K562 (cell line): Measurements from ENCODE around the gene PPM1E. TPM values are rescaled to one million over a fixed set of nuclear protein-coding genes. Genes with fewer than 3 reads are reported as not detected.

Experiments used
- C11orf30 ChIP-seq: fragments of 450-650 bp; IDR thresholded peaks from 2 replicates; pipeline ENCODE4 v1.6.1; 2016; ENCODE audit warnings: low read depth, mild to moderate bottlenecking
- CHD2 ChIP-seq: IDR thresholded peaks from 2 replicates; pipeline ENCODE4 v1.6.1; 2011; ENCODE audit warnings: low read depth, low read length
- GABPA ChIP-seq: fragments of 200-800 bp; sonication (Bioruptor generic); conservative IDR thresholded peaks from 2 replicates; pipeline ENCODE4 v1.6.1; 2016; ENCODE audit warnings: low read depth, missing genetic modification characterization, missing compliant biosample characterization
- HLTF ChIP-seq: fragments of 450-650 bp; IDR thresholded peaks from 2 replicates; pipeline ENCODE4 v1.6.1; 2016
- POLR2AphosphoS5 ChIP-seq: IDR thresholded peaks from 2 replicates; pipeline ENCODE4 v1.6.1; 2011; ENCODE audit warnings: mild to moderate bottlenecking, low read depth, low read length, moderate library complexity; ENCODE audit not compliant: control insufficient read depth, insufficient read depth
- SREBF2 ChIP-seq: sonication (generic); formaldehyde crosslinking; IDR thresholded peaks from 2 replicates; pipeline ENCODE4 v1.4.0; 2020; ENCODE audit warnings: mild to moderate bottlenecking, missing genetic modification reagents
- TEAD1 ChIP-seq, 2 experiments: fragments of 450-650 bp in 1 of 2; sonication (generic) in 1 of 2; formaldehyde crosslinking; IDR thresholded peaks; 2 replicates each; pipeline versions ENCODE4 v1.4.0 to v1.8.0; 2020 to 2022; ENCODE audit warnings: mild to moderate bottlenecking in 2 of 2, missing genetic modification reagents in 1 of 2
- TGIF2 ChIP-seq: sonication (generic); formaldehyde crosslinking; IDR thresholded peaks from 2 replicates; pipeline ENCODE4 v1.8.1; 2022; ENCODE audit warnings: mild to moderate bottlenecking, missing genetic modification reagents, moderate library complexity
- U2AF1 ChIP-seq: fragments of 200-400 bp; formaldehyde crosslinking; optimal IDR thresholded peaks from 2 replicates; pipeline ENCODE3; 2017; ENCODE audit warnings: mild to moderate bottlenecking, low read depth, low read length, moderate library complexity
- ZNF408 ChIP-seq: fragments of 250-450 bp; sonication (Bioruptor Pico); IDR thresholded peaks from 2 replicates; pipeline ENCODE4 v1.4.0; 2020; ENCODE audit warnings: low read depth, mild to moderate bottlenecking, moderate library complexity
- ZNF584 ChIP-seq: fragments of 200-800 bp; sonication (Bioruptor generic); IDR thresholded peaks from 2 replicates; pipeline ENCODE4 v1.6.1; 2016; ENCODE audit warnings: low read depth, mild to moderate bottlenecking, missing genetic modification characterization, missing compliant biosample characterization
- ZNF76 ChIP-seq: fragments of 250-450 bp; sonication (Bioruptor Pico); IDR thresholded peaks from 2 replicates; pipeline ENCODE4 v1.4.0; 2020; ENCODE audit warnings: mild to moderate bottlenecking, moderate library complexity, borderline replicate concordance
- polyA plus RNA-seq, 8 experiments: library from polyadenylated mRNA; depleted of rRNA in 4 of 8; stranded (reverse) in 5 of 8; unstranded in 3 of 8; fragments of >200 nt; fragmentation: Nextera tagmentation in 2 of 8; fragmentation: Illumina TruSeq in 1 of 8; extraction: Ambion mirVana in 2 of 8; extraction: Trizol in 1 of 8; gene quantifications; 2 replicates each; pipeline versions ENCODE4 v1.2.1 to v1.2.3, GENCODE V29; 2011 to 2014; ENCODE audit warnings: inconsistent platforms in 1 of 8, missing spikeins in 1 of 8
- total RNA-seq, 7 experiments: library from RNA; depleted of rRNA in 6 of 7; stranded (reverse); fragments of >200 nt in 6 of 7; fragmentation: Illumina TruSeq in 2 of 7; extraction: Trizol in 2 of 7; gene quantifications; 2 replicates each; pipeline versions ENCODE4 v1.2.1 to v1.2.3, GENCODE V29; 2011 to 2021; ENCODE audit warnings: low replicate concordance in 1 of 7
- TF ChIP-seq, protein P1 (sequence below), 3 experiments: fragments of 200-800 bp in 1 of 3; fragments of 250-450 bp in 1 of 3; fragments of 450-650 bp in 1 of 3; sonication (Bioruptor Pico) in 1 of 3; sonication (Bioruptor generic) in 1 of 3; formaldehyde crosslinking in 1 of 3; IDR thresholded peaks; 2 replicates each; pipeline versions ENCODE4 v1.6.1 to v1.8.0; 2016 to 2022; ENCODE audit warnings: mild to moderate bottlenecking in 2 of 3, missing genetic modification characterization in 2 of 3, missing compliant biosample characterization in 1 of 3, moderate library complexity in 1 of 3
- TF ChIP-seq, protein P2 (sequence below): sonication (generic); formaldehyde crosslinking; IDR thresholded peaks from 2 replicates; pipeline ENCODE4 v1.8.0; 2022; ENCODE audit warnings: missing genetic modification reagents, mild to moderate bottlenecking, moderate library complexity, borderline replicate concordance
- TF ChIP-seq, protein P3 (sequence below): fragments of 450-650 bp; IDR thresholded peaks from 2 replicates; pipeline ENCODE4 v1.6.1; 2016; ENCODE audit warnings: missing biosample characterization, missing genetic modification characterization
- TF ChIP-seq, protein P4 (sequence below): fragments of 450-650 bp; formaldehyde crosslinking; IDR thresholded peaks from 2 replicates; pipeline ENCODE4 v1.4.0; 2020; ENCODE audit warnings: mild to moderate bottlenecking, mixed read lengths

The PPM1E gene
- total and polyA plus RNA-seq, 9 of the 15 experiments (the other 6 are each of a cell fraction or from before 2014, with no cell fraction given): 1.0 to 5.7 (median 4.7) TPM

DNA sequence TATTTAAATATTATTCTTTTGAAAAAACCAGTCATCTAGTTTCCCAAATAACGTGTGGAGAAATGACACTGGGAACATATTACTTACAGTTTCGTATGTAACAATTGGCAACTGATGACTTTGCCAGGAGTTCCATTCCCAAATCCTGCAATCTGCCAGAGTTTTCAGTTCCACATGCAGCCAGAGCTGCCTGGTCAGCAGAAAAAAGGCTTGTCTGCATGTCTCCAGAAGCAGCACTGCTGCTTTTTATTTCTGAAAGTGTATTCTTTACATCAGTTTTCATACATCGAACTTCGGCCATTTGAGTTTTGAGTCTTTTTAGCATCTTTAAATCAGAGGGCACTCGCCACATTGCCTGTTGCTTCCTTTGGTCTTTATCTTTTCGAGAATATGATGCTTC lies 272.7 kb downstream of the PPM1E start (continued):
- TF ChIP-seq ZNF408 (CRISPR knock-in tag): no peak
- no peak for TF ChIP-seq U2AF1
- TF ChIP-seq C11orf30: 0 out of 2 replicates have a peak, but pooled peaks have one; percentile 24
- TF ChIP-seq, protein P1, sequence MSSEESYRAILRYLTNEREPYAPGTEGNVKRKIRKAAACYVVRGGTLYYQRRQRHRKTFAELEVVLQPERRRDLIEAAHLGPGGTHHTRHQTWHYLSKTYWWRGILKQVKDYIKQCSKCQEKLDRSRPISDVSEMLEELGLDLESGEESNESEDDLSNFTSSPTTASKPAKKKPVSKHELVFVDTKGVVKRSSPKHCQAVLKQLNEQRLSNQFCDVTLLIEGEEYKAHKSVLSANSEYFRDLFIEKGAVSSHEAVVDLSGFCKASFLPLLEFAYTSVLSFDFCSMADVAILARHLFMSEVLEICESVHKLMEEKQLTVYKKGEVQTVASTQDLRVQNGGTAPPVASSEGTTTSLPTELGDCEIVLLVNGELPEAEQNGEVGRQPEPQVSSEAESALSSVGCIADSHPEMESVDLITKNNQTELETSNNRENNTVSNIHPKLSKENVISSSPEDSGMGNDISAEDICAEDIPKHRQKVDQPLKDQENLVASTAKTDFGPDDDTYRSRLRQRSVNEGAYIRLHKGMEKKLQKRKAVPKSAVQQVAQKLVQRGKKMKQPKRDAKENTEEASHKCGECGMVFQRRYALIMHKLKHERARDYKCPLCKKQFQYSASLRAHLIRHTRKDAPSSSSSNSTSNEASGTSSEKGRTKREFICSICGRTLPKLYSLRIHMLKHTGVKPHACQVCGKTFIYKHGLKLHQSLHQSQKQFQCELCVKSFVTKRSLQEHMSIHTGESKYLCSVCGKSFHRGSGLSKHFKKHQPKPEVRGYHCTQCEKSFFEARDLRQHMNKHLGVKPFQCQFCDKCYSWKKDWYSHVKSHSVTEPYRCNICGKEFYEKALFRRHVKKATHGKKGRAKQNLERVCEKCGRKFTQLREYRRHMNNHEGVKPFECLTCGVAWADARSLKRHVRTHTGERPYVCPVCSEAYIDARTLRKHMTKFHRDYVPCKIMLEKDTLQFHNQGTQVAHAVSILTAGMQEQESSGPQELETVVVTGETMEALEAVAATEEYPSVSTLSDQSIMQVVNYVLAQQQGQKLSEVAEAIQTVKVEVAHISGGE (CRISPR knock-in tag; IDR thresholded peaks at IDR 0.05): peak in 1 of 3 experiments; percentile 78; a peak in 2 of 6 replicates
- TF ChIP-seq, protein P2, sequence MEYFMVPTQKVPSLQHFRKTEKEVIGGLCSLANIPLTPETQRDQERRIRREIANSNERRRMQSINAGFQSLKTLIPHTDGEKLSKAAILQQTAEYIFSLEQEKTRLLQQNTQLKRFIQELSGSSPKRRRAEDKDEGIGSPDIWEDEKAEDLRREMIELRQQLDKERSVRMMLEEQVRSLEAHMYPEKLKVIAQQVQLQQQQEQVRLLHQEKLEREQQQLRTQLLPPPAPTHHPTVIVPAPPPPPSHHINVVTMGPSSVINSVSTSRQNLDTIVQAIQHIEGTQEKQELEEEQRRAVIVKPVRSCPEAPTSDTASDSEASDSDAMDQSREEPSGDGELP (CRISPR knock-in tag): no peak
- no peak for TF ChIP-seq SREBF2
- TF ChIP-seq TGIF2 (CRISPR knock-in tag): no peak
- TF ChIP-seq TEAD1 (CRISPR knock-in tag; IDR thresholded peaks at IDR 0.05): no peak
- no peak for TF ChIP-seq GABPA
- TF ChIP-seq ZNF584 (CRISPR knock-in tag): no peak
- no peak for TF ChIP-seq CHD2
- TF ChIP-seq HLTF: no peak
- TF ChIP-seq ZNF76: no peak
- TF ChIP-seq, protein P3, sequence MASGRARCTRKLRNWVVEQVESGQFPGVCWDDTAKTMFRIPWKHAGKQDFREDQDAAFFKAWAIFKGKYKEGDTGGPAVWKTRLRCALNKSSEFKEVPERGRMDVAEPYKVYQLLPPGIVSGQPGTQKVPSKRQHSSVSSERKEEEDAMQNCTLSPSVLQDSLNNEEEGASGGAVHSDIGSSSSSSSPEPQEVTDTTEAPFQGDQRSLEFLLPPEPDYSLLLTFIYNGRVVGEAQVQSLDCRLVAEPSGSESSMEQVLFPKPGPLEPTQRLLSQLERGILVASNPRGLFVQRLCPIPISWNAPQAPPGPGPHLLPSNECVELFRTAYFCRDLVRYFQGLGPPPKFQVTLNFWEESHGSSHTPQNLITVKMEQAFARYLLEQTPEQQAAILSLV (tag): no peak
- TF ChIP-seq, protein P4, sequence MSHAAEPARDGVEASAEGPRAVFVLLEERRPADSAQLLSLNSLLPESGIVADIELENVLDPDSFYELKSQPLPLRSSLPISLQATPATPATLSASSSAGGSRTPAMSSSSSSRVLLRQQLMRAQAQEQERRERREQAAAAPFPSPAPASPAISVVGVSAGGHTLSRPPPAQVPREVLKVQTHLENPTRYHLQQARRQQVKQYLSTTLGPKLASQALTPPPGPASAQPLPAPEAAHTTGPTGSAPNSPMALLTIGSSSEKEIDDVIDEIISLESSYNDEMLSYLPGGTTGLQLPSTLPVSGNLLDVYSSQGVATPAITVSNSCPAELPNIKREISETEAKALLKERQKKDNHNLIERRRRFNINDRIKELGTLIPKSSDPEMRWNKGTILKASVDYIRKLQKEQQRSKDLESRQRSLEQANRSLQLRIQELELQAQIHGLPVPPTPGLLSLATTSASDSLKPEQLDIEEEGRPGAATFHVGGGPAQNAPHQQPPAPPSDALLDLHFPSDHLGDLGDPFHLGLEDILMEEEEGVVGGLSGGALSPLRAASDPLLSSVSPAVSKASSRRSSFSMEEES (CRISPR knock-in tag): no peak
- no peak for TF ChIP-seq POLR2AphosphoS5
